SK-N-SH (cell line): ENCODE data around the gene JMJD6. TPM values are rescaled to one million over a fixed set of nuclear protein-coding genes. Genes with fewer than 3 reads are reported as not detected.
"Not testable (repeated sequence)": the region's sequence is repeated elsewhere in the genome, so short reads cannot be mapped to it uniquely, and the experiment has no call there.

Experiments used
- CTCF ChIA-PET: fragments of 300-600, 350-600 bp; formaldehyde crosslinking; extraction: SDS; loops from one replicate; lab custom pipeline; 2021; lab: Yijun Ruan, JAX
- POLR2A ChIA-PET: fragments of 350-600 bp; sonication (Branson Sonifier 250); formaldehyde crosslinking; extraction: SDS; loops from one replicate; lab custom pipeline; 2020; ENCODE audit warnings: antibody characterized with exemption, inconsistent platforms; lab: Yijun Ruan, JAX
- DNase-seq: peaks from one replicate; pipeline ENCODE4 v3.0.0; 2012
- H2AFZ ChIP-seq: fragments of 200-600 bp; sonication (generic); 2 replicates; pipeline ENCODE4 v1.8.1; 2016; ENCODE audit warnings: antibody characterized with exemption, mild to moderate bottlenecking, low read depth
- H3F3A ChIP-seq: fragments of 200-600 bp; sonication (generic); replicated peaks from 2 replicates; pipeline ENCODE3; 2016; ENCODE audit warnings: antibody characterized with exemption, mild to moderate bottlenecking; ENCODE audit not compliant: insufficient read depth
- H3K27ac ChIP-seq, 2 experiments: fragments of 200-500 bp in 1 of 2; fragments of 200-600 bp in 1 of 2; sonication (Bioruptor generic) in 1 of 2; sonication (generic), shearing (Covaris generic) in 1 of 2; 2 replicates each; pipeline versions ENCODE4 v1.5.1 to v1.6.1; 2014 to 2016; ENCODE audit warnings: low read depth in 2 of 2, inconsistent platforms in 1 of 2, low read length in 1 of 2, mild to moderate bottlenecking in 1 of 2, mixed read lengths in 1 of 2
- H3K27me3 ChIP-seq: fragments of 200-600 bp; sonication (generic), shearing (Covaris generic); 2 replicates; pipeline ENCODE4 v1.6.1; 2016; ENCODE audit warnings: mixed run types; ENCODE audit not compliant: insufficient read depth
- H3K36me3 ChIP-seq, 2 experiments: fragments of 200-500 bp in 1 of 2; fragments of 200-600 bp in 1 of 2; sonication (Bioruptor generic) in 1 of 2; sonication (generic) in 1 of 2; replicated peaks in 1 of 2; 2 replicates each; pipeline versions ENCODE3 to v1.5.1; 2014 to 2016; ENCODE audit warnings: low read length in 1 of 2, mild to moderate bottlenecking in 1 of 2; ENCODE audit not compliant: insufficient read depth in 2 of 2, control insufficient read depth in 1 of 2
- H3K4me1 ChIP-seq, 2 experiments: fragments of 200-500 bp in 1 of 2; fragments of 200-600 bp in 1 of 2; sonication (Bioruptor generic) in 1 of 2; sonication (generic), shearing (Covaris generic) in 1 of 2; 2 replicates each; pipeline versions ENCODE4 v1.5.1 to v1.6.1; 2014 to 2016; ENCODE audit warnings: low read depth in 1 of 2, low read length in 1 of 2, mixed run types in 1 of 2; ENCODE audit not compliant: insufficient read depth in 2 of 2, control insufficient read depth in 1 of 2
- H3K4me2 ChIP-seq: fragments of 200-600 bp; sonication (generic), shearing (Covaris generic); 2 replicates; pipeline ENCODE4 v1.6.1; 2017; ENCODE audit warnings: mixed run types
- H3K4me3 ChIP-seq, 2 experiments: fragments of 200-500 bp in 1 of 2; fragments of 200-600 bp in 1 of 2; sonication (Bioruptor generic) in 1 of 2; sonication (generic), shearing (Covaris generic) in 1 of 2; 2 replicates each; pipeline versions ENCODE4 v1.5.1 to v1.8.1; 2014 to 2016; ENCODE audit warnings: low read depth in 2 of 2, inconsistent platforms in 1 of 2, low read length in 1 of 2, mild to moderate bottlenecking in 1 of 2, mixed read lengths in 1 of 2, moderate library complexity in 1 of 2
- H3K79me2 ChIP-seq: fragments of 200-600 bp; sonication (generic); 2 replicates; pipeline ENCODE4 v1.8.1; 2017; ENCODE audit warnings: mild to moderate bottlenecking; ENCODE audit not compliant: insufficient read depth
- H3K9ac ChIP-seq: fragments of 200-600 bp; sonication (generic); 2 replicates; pipeline ENCODE4 v1.6.1; 2017; ENCODE audit warnings: mixed run types
- H3K9me2 ChIP-seq: fragments of 200-600 bp; sonication (generic); 2 replicates; pipeline ENCODE4 v1.6.1; 2017; ENCODE audit warnings: mixed run types
- H3K9me3 ChIP-seq: fragments of 200-600 bp; sonication (generic); 2 replicates; pipeline ENCODE4 v1.6.1; 2017; ENCODE audit warnings: mixed run types, mild to moderate bottlenecking, moderate library complexity
- H4K20me1 ChIP-seq: fragments of 200-600 bp; sonication (generic); 2 replicates; pipeline ENCODE4 v1.6.1; 2017; ENCODE audit warnings: mild to moderate bottlenecking, mixed run types; ENCODE audit not compliant: insufficient read depth
- EZH2phosphoT487 ChIP-seq: fragments of 200-600 bp; sonication (generic); IDR thresholded peaks from 2 replicates; pipeline ENCODE4 v1.6.1; 2017; ENCODE audit warnings: low read depth, mixed run types, mild to moderate bottlenecking, antibody characterized with exemption, moderate library complexity, borderline replicate concordance
- GATA2 ChIP-seq: sonication (generic); formaldehyde crosslinking; IDR thresholded peaks from 2 replicates; pipeline ENCODE4 v1.5.0; 2020; ENCODE audit warnings: mild to moderate bottlenecking, missing genetic modification reagents
- NFIC ChIP-seq: IDR thresholded peaks from 2 replicates; pipeline ENCODE4 v1.4.0; 2012; ENCODE audit warnings: borderline replicate concordance
- POLR2AphosphoS5 ChIP-seq: IDR thresholded peaks from 2 replicates; pipeline ENCODE4 v1.6.1; 2012; ENCODE audit warnings: low read depth, low read length
- SIN3A ChIP-seq: IDR thresholded peaks from 2 replicates; pipeline ENCODE4 v1.6.1; 2012; ENCODE audit warnings: low read depth, mild to moderate bottlenecking, low read length, moderate library complexity, borderline replicate concordance
- SMC3 ChIP-seq: IDR thresholded peaks from 2 replicates; pipeline ENCODE4 v1.6.1; 2012; ENCODE audit warnings: low read depth, low read length, improper control_type of control experiment
- YY1 ChIP-seq: IDR thresholded peaks from 2 replicates; pipeline ENCODE4 v1.4.0; 2012; ENCODE audit warnings: low read depth, mild to moderate bottlenecking
- WGBS: methylation state at CpG from one replicate; pipeline ENCODE4 v1.1.6; 2017; ENCODE audit warnings: low lambda C conversion rate; 5-methylcytosine and 5-hydroxymethylcytosine counted together
- polyA plus RNA-seq, 3 experiments: library from polyadenylated mRNA; depleted of rRNA; stranded (reverse); fragments of >200 nt; gene quantifications; 2 replicates each; pipeline ENCODE4 v1.2.3, GENCODE V29; 2012

The JMJD6 gene
- polyA plus RNA-seq, 1 of the 3 experiments (the other 2 are of a cell fraction), result 23.3 TPM

DNA sequence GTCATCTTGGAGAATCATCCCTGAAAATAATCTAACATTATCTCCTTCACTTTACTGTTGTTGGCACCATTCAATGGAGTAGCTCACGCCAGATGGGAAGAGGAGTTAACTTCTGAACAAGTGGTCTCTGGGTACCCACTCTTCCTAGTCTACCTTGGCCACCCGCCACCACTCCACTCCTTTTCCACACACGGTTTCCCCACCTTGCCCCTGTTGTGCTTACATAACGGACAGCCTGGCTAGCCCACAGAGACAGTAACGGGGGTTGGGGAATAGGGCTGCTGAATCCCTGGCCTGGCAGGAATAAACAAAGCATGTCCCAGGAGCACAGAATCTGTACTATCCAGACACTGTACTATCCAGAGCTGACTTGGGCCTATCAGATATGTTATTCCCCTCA is 12.1 kb downstream of the JMJD6 start:
- Histone ChIP-seq H3K27me3 (no peaks in the 10 kb centered on the region), H3K4me3 (no peak overlapping the region), H3K27ac (no peak overlapping the region; a peak in 1 of 4 replicates), H3K4me2 (no peak overlapping the region), H2AFZ (no peak overlapping the region), H3K4me1 (peaks cover 16 to 32% of the 10 kb centered on the region in 2 experiments), H3K9me2 (no peaks in the 10 kb centered on the region), H4K20me1 (peaks cover 17% of the 10 kb centered on the region), H3F3A (peaks cover 56% of the 10 kb centered on the region), H3K9me3 (no peaks in the 10 kb centered on the region), H3K9ac (no peak overlapping the region), H3K79me2 (peaks cover 58% of the 10 kb centered on the region)
- ChIA-PET POLR2A (interaction anchor here (0.6 to 1.8 kb wide), 3 partner anchors 12 to 565 kb away, joined by 4 to 6 read pairs (median 5); partner anchors contain the start of genes JMJD6 and METTL23), CTCF (interaction anchor here (0.6 to 14.3 kb wide), 34 partner anchors 11 to 502 kb away, joined by 3 to 255 read pairs (median 4); partner anchors contain the start of genes AANAT, JMJD6, METTL23 and MFSD11)
- WGBS, result 84% methylated on average over 5 of the region's 5 CpGs
- TF ChIP-seq YY1 (no peak), NFIC (no peak), GATA2 (CRISPR knock-in tag) (no peak), SMC3 (no peak), POLR2AphosphoS5 (no peak)
- TF ChIP-seq, all 33 proteins: peak for 0
- peaks cover 32 to 51% of the 10 kb centered on the region in 2 experiments for H3K36me3 ChIP-seq
- DNase-seq, result no peak

- no peak overlapping the region for H3K27ac ChIP-seq
- H3K9me3 ChIP-seq, result no peaks in the 10 kb centered on the region
- no peak overlapping the region for H3K9ac ChIP-seq
- H3K79me2 ChIP-seq, result peaks cover 64% of the 10 kb centered on the region
- H3K9me2 ChIP-seq, result no peaks in the 10 kb centered on the region
- no peak overlapping the region for H3K4me2 ChIP-seq
- no peak for TF ChIP-seq SIN3A
- TF ChIP-seq EZH2phosphoT487, result no peak
- TF ChIP-seq, all 33 proteins: peak for 0
- ChIA-PET CTCF (interaction anchor here (0.7 to 14.3 kb wide), 26 partner anchors 12 to 330 kb away, joined by 3 to 255 read pairs (median 5); partner anchors contain the start of genes AANAT, JMJD6, METTL23 and SPHK1), POLR2A (interaction anchor here (0.6 to 1.8 kb wide), 5 partner anchors 12 to 565 kb away, joined by 3 to 6 read pairs (median 4); partner anchors contain the start of genes JMJD6 and METTL23)
- H3K4me1 ChIP-seq, result peaks cover 22 to 35% of the 10 kb centered on the region in 2 experiments
- DNase-seq, result no peak
- H2AFZ ChIP-seq, result no peak overlapping the region
- WGBS, result 96% methylated on average over 7 of the region's 7 CpGs
- H3K27me3 ChIP-seq, result no peaks in the 10 kb centered on the region
- peaks cover 27 to 45% of the 10 kb centered on the region in 2 experiments for H3K36me3 ChIP-seq
- peaks cover 19% of the 10 kb centered on the region for H4K20me1 ChIP-seq
- H3F3A ChIP-seq, result peaks cover 55% of the 10 kb centered on the region
- no peak overlapping the region for H3K4me3 ChIP-seq
These were observed 12.6 kb downstream of the JMJD6 start for GRCh38 chr17:76713765-76714164.

DNA sequence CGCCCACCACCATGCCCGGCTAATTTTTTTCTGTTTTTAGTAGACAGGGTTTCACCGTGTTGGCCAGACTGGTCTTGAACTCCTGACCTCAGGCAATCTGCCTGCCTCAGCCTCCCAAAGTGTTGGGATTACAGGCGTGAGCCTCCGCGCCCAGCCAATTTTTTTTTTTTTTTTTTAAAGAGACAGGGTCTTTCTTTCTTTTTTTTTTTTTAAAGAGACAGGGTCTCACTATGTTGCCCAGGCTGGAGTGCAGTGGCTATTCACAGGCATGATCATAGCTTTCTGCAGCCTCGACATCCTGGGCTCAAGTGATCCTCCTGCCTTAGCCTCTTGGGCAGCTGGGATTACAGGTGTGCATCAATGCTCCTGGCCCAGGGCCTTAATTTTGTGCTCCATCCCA is 14.1 kb downstream of the JMJD6 start:
- H3K4me2 ChIP-seq, DNase-seq, H3K27me3 ChIP-seq, H3K4me3 ChIP-seq, H2AFZ ChIP-seq, H3K9me3 ChIP-seq, H3K9ac ChIP-seq, H3K9me2 ChIP-seq: not testable (repeated sequence)
- peaks cover 77% of the 10 kb centered on the region for H3K79me2 ChIP-seq
- ChIA-PET POLR2A (interaction anchor here (0.8 to 1.4 kb wide), 4 partner anchors 24 to 155 kb away, joined by 3 to 8 read pairs (median 4); partner anchors contain the start of genes MFSD11 and SRSF2), CTCF (interaction anchor here (1.7 to 14.3 kb wide), 7 partner anchors 13 to 189 kb away, joined by 6 to 255 read pairs (median 13); no protein-coding TSS in a partner anchor)
- H3K36me3 ChIP-seq, result peaks cover 22 to 41% of the 10 kb centered on the region in 2 experiments
- 87% methylated on average over 7 of the region's 7 CpGs for WGBS
- H3K4me1 ChIP-seq, result peaks cover 33 to 36% of the 10 kb centered on the region in 2 experiments
- H4K20me1 ChIP-seq, result peaks cover 34% of the 10 kb centered on the region
- peak overlapping the region in 1 of 2 experiments; percentile 65; a peak in 1 of 4 replicates for H3K27ac ChIP-seq
- H3F3A ChIP-seq, result peaks cover 47% of the 10 kb centered on the region
